Activated naive CD4-positive, alpha-beta T cell treated with anti-CD3 and anti-CD28 coated beads for 36 hours (primary cell): ENCODE measurements around the gene FES. TPM values are rescaled to one million over a fixed set of nuclear protein-coding genes. Genes with fewer than 3 reads are reported as not detected.

Experiments used
- CTCF ChIA-PET: fragments of 350-600 bp; sonication (Branson Sonifier 250); formaldehyde crosslinking; loops from one replicate; lab custom pipeline; 2021; ENCODE audit warnings: antibody characterized with exemption; lab: Charles Lee
- DNase-seq: peaks from one replicate; pipeline ENCODE4 v3.0.0-alpha.2; 2020
- H3K27ac Mint-ChIP-seq: one replicate; pipeline ENCODE4 v1.8.0; 2021; ENCODE audit warnings: mild to moderate bottlenecking, mixed read lengths
- H3K27me3 Mint-ChIP-seq: one replicate; pipeline ENCODE4 v1.8.0; 2021; ENCODE audit warnings: low read depth, mixed read lengths
- H3K36me3 Mint-ChIP-seq: one replicate; pipeline ENCODE4 v1.8.0; 2021; ENCODE audit warnings: low read depth, mixed read lengths
- H3K4me1 Mint-ChIP-seq: one replicate; pipeline ENCODE4 v1.8.0; 2021; ENCODE audit warnings: low read depth, mixed read lengths
- H3K4me3 Mint-ChIP-seq: one replicate; pipeline ENCODE4 v1.8.0; 2021; ENCODE audit warnings: mild to moderate bottlenecking, moderate library complexity, mixed read lengths
- H3K9me3 Mint-ChIP-seq: one replicate; pipeline ENCODE4 v1.8.0; 2021; ENCODE audit warnings: mixed read lengths
- intact Hi-C: fragments of 100-400 bp; cut with micrococcal nuclease; formaldehyde crosslinking; loops from one replicate; pipeline ENCODE4 v1.15.1; 2023
- total RNA-seq, 2 experiments: library from RNA; stranded (reverse); gene quantifications; one replicate each; pipeline ENCODE4 v1.2.3, GENCODE V29; 2021

The FES gene
- total RNA-seq: 10 to 100 TPM; 22.6 to 24.2 TPM

DNA sequence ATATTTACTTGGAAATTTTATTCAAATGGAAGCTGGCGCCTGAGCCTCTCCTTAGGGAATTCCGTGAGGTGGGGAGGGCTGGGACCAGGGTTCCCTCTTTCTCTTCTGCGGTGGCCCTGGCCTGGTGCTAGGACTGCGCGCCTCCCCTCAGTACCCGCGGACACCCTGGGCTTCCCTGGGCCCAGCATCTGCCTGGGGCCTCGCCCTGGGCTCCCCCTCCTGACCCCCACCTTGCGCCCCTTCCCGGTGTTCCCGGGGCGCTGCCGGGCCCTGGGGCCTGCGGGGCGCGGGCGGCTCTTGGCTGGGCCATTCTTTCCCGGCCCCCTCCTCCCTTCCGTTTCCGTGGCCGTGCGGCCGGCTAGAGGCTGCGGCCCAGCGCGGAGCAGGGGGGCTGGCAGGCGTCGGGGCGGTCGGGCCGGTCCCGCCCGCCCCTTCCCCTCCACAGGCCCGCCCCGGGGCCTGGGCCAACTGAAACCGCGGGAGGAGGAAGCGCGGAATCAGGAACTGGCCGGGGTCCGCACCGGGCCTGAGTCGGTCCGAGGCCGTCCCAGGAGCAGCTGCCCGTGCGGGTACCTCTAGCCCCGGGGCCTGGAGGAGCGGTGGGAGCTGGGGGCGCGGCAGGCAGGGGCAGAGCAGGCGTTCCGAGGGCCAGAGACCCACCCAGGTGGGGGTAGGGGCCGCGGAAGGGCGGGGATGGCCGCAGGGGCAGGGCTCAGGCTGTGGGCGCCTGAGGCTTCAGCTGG is at the start of gene FES:
Gene FES (plus strand): TSS at position 529 of the 743 bp plus-strand sequence. CDS start 542 bp downstream, outside the sequence.
- peak within 1 kb of the TSS; percentile 73 for H3K27ac Mint-ChIP-seq
- peak; percentile 18 for DNase-seq
- intact Hi-C loops: loop anchor here (1.0 kb wide), 1 partner anchor 11 kb away; no protein-coding TSS in a partner anchor
- peak within 1 kb of the TSS; percentile 30 for H3K4me3 Mint-ChIP-seq
- peaks cover 27% of the 10 kb centered on the region for H3K4me1 Mint-ChIP-seq
- CTCF ChIA-PET: interaction anchor here (2.2 to 3.3 kb wide), 9 partner anchors 22 to 402 kb away, joined by 9 to 69 read pairs (median 16); partner anchors contain the start of genes HDDC3 and UNC45A
- peaks cover 22% of the 10 kb centered on the region for H3K36me3 Mint-ChIP-seq
- peaks cover 3% of the 10 kb centered on the region for H3K27me3 Mint-ChIP-seq
- H3K9me3 Mint-ChIP-seq: no peaks in the 10 kb centered on the region

- DNase-seq: no peak
- CTCF ChIA-PET: no interaction called here
- no peaks in the 10 kb centered on the region for H3K27me3 Mint-ChIP-seq
- H3K9me3 Mint-ChIP-seq: no peaks in the 10 kb centered on the region
- peaks cover 77% of the 10 kb centered on the region for H3K4me1 Mint-ChIP-seq
- H3K4me3 Mint-ChIP-seq: no peak overlapping the region
- peaks cover 20% of the 10 kb centered on the region for H3K36me3 Mint-ChIP-seq
- intact Hi-C loops: no loop called here
- peak overlapping the region; percentile 97 for H3K27ac Mint-ChIP-seq
Observed at GRCh38 chr15:90834626-90835025, 49.7 kb upstream of the FES start.

- DNase-seq: no peak
- Mint-ChIP-seq H3K27me3 (no peaks in the 10 kb centered on the region), H3K27ac (peak overlapping the region; percentile 97), H3K4me3 (peak overlapping the region; percentile 84), H3K9me3 (no peaks in the 10 kb centered on the region), H3K4me1 (peaks cover 72% of the 10 kb centered on the region), H3K36me3 (peaks cover 23% of the 10 kb centered on the region)
- CTCF ChIA-PET: interaction anchor here (1.1 kb wide), 1 partner anchor 37 kb away, joined by 3 read pairs; no protein-coding TSS in a partner anchor
- intact Hi-C loops: no loop called here
Observed at GRCh38 chr15:90836296-90836871, 47.9 kb upstream of the FES start.

DNA sequence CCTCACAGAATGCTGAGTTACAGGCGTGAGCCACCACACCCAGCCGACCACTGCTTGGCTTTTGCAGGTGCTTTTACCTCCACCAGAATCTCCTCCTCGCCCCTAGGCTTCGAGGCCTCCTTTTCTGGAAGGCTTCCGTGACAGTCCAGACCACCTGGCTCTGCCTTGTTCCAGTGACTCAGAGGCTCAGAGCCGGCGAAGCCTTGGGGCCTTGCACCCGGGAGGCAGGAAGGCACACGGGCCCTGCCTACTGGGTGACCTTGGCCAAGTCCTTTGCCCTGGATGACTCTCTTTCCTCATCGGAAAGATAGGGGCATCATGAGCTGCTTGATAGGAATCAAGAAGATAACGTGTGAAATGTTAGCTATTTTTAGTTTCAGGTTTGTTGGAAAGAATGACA is 47.2 kb upstream of the FES start:
- DNase-seq: peak; percentile 77
- no peaks in the 10 kb centered on the region for H3K9me3 Mint-ChIP-seq
- intact Hi-C loops: no loop called here
- H3K4me1 Mint-ChIP-seq: peaks cover 73% of the 10 kb centered on the region
- H3K27me3 Mint-ChIP-seq: no peaks in the 10 kb centered on the region
- CTCF ChIA-PET: interaction anchor here (0.8 to 1.6 kb wide), 5 partner anchors 20 to 65 kb away, joined by 3 to 5 read pairs (median 3); no protein-coding TSS in a partner anchor
- H3K27ac Mint-ChIP-seq: peak overlapping the region; percentile 97
- H3K4me3 Mint-ChIP-seq: peak overlapping the region; percentile 84
- peaks cover 25% of the 10 kb centered on the region for H3K36me3 Mint-ChIP-seq

GRCh38 chr15:90838139-90838538 is 46.2 kb upstream of the FES start:
- Mint-ChIP-seq H3K27ac (peak overlapping the region; percentile 97), H3K4me1 (peaks cover 66% of the 10 kb centered on the region), H3K4me3 (peak overlapping the region; percentile 84), H3K36me3 (peaks cover 27% of the 10 kb centered on the region), H3K27me3 (no peaks in the 10 kb centered on the region), H3K9me3 (no peaks in the 10 kb centered on the region)
- CTCF ChIA-PET: interaction anchor here (0.8 to 1.6 kb wide), 5 partner anchors 21 to 64 kb away, joined by 3 to 7 read pairs (median 3); no protein-coding TSS in a partner anchor
- intact Hi-C loops: loop anchor here (1.0 kb wide), 4 partner anchors 8 to 31 kb away; no protein-coding TSS in a partner anchor
- DNase-seq: peak; percentile 97

DNA sequence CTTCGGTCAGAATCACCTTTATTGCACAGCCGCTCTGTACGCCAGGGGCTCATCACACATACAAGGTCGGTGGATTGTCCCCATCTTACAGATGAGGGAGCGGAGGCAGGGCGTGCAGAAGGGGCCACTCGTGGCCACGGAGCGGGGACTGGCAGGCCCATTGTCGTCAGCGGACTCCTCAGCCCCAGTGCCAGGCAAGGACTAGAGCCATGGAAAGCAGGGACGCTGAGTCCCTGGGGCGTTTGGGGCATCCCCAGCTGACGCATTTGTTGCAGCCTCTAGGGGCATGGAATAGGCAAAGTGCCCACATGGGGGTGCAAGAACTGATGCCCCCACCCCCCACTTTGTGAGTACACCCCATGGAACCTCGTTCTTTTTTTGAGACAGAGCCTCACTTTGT is 45.8 kb upstream of the FES start:
- CTCF ChIA-PET: interaction anchor here (1.1 to 1.8 kb wide), 3 partner anchors 22 to 94 kb away, joined by 5 to 8 read pairs (median 7); partner anchors contain the start of gene HDDC3
- peaks cover 25% of the 10 kb centered on the region for H3K36me3 Mint-ChIP-seq
- H3K4me3 Mint-ChIP-seq: peak overlapping the region; percentile 84
- peak overlapping the region; percentile 97 for H3K27ac Mint-ChIP-seq
- H3K4me1 Mint-ChIP-seq: peaks cover 63% of the 10 kb centered on the region
- DNase-seq: peak; percentile 76
- H3K27me3 Mint-ChIP-seq: no peaks in the 10 kb centered on the region
- no peaks in the 10 kb centered on the region for H3K9me3 Mint-ChIP-seq
- intact Hi-C loops: loop anchor here (1.0 kb wide), 4 partner anchors 8 to 31 kb away; no protein-coding TSS in a partner anchor

DNA sequence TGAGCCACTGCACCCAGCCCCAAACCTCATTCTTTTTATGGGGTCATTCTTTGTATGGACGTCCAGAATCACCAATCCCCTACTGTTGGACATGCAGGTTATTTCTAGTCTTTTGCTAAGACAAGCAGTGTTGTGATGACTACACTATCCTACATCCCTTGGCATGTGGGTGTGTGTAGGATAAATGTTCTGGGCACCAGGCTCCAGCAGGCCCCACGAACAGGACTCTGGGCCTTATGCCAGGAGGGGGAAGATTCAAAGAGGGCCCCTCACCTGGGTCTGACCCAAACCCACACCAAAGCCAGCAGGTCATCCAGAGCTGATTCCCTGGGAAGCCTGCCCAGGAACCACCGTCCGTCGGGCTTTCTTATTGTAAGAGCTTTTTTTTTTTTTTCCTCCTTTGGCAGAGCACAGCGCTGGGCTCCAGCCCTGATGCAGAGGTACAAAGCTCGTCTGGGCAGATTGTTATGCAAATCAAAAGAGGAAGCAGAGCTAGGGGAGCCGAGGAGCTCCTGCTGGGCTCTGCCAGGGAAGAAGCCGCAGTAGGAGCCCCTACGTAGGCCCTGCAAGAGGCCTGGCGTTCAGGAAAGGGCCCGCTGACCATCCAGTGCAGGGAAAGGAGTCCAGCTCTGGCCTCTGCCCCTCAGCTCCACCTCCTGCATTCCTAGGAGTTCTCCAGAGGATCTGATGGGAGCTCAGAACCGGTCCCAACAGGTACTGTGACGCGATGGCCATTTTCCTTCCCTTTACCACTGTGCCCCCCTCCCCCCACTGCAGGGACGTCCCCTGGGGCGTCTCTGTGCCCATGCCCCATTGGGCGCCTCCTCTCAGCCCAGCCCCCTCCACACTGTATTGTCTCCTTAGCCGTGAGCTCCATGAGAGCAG is 44.9 kb upstream of the FES start:
- Mint-ChIP-seq H3K4me3 (peak overlapping the region; percentile 84), H3K27ac (peak overlapping the region; percentile 97), H3K9me3 (no peaks in the 10 kb centered on the region), H3K36me3 (peaks cover 27% of the 10 kb centered on the region), H3K4me1 (peaks cover 60% of the 10 kb centered on the region), H3K27me3 (no peaks in the 10 kb centered on the region)
- DNase-seq: peak; percentile 86
- intact Hi-C loops: no loop called here
- CTCF ChIA-PET: interaction anchor here (0.8 to 1.8 kb wide), 5 partner anchors 9 to 245 kb away, joined by 3 to 8 read pairs (median 5); partner anchors contain the start of gene HDDC3

GRCh38 chr15:90840157-90840855 is 44.0 kb upstream of the FES start:
- Mint-ChIP-seq H3K27me3 (no peaks in the 10 kb centered on the region), H3K4me3 (peak overlapping the region; percentile 84), H3K27ac (peak overlapping the region; percentile 97), H3K9me3 (no peaks in the 10 kb centered on the region), H3K36me3 (peaks cover 27% of the 10 kb centered on the region), H3K4me1 (peaks cover 57% of the 10 kb centered on the region)
- intact Hi-C loops: no loop called here
- DNase-seq: no peak
- CTCF ChIA-PET: interaction anchor here (1.0 to 1.8 kb wide), 4 partner anchors 10 to 246 kb away, joined by 3 to 8 read pairs (median 4); partner anchors contain the start of gene HDDC3

- intact Hi-C loops: no loop called here
- Mint-ChIP-seq H3K27ac (peak overlapping the region; percentile 18), H3K9me3 (no peaks in the 10 kb centered on the region), H3K27me3 (no peaks in the 10 kb centered on the region), H3K36me3 (peaks cover 28% of the 10 kb centered on the region), H3K4me1 (peaks cover 59% of the 10 kb centered on the region), H3K4me3 (peak overlapping the region; percentile 15)
- CTCF ChIA-PET: interaction anchor here (1.6 kb wide), 1 partner anchor 45 kb away, joined by 6 read pairs; no protein-coding TSS in a partner anchor
- no peak for DNase-seq
Observed at GRCh38 chr15:90840954-90841353, 43.4 kb upstream of the FES start.

GRCh38 chr15:90844696-90845095 is 39.6 kb upstream of the FES start:
- Mint-ChIP-seq H3K27ac (peak overlapping the region; percentile 74), H3K27me3 (no peaks in the 10 kb centered on the region), H3K4me3 (no peak overlapping the region), H3K36me3 (peaks cover 23% of the 10 kb centered on the region), H3K4me1 (peaks cover 33% of the 10 kb centered on the region), H3K9me3 (no peaks in the 10 kb centered on the region)
- CTCF ChIA-PET: interaction anchor here (1.1 kb wide), 1 partner anchor 12 kb away, joined by 3 read pairs; no protein-coding TSS in a partner anchor
- intact Hi-C loops: no loop called here
- no peak for DNase-seq
